Stimulated activated CD8-positive, alpha-beta memory T cell treated with anti-CD3 and anti-CD28 coated beads, Interleukin-7, amount 100 ng/mL, for 1 hour (primary cell): ENCODE measurements around the gene TNFRSF14.
"Not testable (repeated sequence)": the region's sequence is repeated elsewhere in the genome, so short reads cannot be mapped to it uniquely, and the experiment has no call there.

Source experiments
- DNase-seq, 2 donors: peaks; one replicate each; pipeline ENCODE4 v3.0.0-alpha.2; 2020; ENCODE audit warnings: low read depth in 2 of 2

The TNFRSF14 gene

DNA sequence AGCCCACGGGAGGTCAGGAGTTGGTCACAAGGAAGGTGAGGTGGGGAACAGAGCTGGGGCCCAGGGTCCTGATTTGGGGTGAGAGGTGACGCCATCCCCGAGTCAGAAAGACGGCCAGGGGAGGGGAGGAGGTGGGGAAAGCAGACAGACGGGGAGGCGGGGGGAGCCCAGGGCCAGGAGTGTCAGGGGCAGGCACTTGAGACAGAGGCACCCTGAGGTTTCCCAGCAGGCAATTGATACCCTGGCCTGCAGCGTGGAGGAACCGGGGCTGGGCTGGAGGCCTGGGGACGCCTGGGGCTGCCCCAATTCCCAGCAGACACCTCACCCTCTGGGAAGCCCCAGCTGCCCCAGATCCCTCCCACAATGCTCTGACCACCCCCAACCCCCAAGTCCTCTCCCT, 3.1 kb upstream of the TNFRSF14 start:
- DNase-seq, result not testable (repeated sequence)

DNA sequence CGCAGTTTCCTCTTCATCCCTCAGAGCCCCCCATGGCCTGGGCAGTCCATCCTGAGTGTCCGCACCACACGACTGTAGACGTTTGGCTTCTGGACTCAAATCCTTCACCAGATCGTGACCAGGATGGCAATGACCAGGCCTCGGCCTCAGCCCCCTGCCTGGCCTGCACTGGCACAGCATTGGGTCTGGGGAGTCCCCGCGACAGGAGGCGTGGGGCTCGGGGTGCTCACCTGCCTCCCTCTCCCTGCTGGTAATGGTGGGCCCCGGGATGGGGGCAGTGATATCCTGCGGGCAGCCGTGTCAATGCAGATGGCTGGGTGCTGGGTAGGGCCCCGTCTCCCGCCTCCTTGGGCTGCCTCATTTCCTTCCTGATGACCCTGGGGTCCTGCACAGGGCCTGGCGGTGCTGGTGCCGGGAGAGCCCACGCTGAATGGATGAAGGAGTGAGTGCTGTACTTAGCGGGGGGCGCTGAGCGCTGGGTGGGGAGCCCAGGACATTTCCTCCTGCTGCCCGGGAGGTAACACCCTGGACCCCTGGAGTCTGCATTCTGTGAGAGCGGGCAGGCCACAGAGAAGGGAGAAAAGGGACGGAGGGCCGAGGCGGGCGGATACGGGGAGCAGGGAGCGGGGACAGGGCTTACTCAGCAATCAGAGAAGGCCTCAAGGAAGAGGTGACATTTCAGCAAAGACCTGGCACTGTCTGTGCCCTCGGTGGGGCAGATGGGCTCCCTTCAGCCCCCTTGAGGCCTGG, 2.1 kb upstream of the TNFRSF14 start:
- no peak for DNase-seq

DNA sequence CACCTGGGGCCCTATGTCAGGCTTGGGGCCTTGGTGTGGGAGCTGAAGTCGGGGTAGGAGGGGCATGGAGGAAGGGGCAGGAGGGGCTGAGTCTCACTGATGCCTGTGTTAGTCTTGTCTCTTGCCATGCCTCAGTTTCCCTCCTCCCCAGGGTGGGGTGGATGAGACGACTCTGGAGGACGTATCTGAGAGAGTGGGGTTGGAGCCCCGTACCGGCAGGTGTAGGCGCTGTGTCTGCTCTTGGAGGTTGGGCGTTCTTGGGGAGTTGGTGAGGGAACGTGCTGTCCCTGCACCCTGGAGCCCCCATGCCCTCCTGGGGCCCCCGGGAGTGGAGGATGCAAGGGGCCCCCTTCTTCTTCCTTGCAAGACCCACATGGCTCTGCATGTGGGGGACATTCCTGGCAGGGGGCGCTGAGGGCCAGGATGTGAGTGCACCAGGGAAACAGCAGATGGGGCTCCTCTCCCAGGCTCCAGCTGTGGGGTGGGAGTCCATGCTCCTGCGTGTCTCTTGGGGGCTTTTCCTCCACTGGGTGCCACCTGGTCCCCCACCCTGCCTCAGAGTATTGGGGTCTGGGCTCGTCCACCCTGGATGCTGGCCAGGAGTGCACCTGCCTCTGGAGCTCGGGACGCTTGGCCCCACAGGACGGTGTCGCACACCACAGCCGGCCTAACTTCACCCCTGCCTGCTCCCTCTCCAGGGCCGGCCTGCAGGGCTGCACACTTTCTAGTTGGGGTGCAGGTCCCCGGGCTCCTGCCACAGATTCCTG, 1.4 kb upstream of the TNFRSF14 start:
- no peak for DNase-seq

DNA sequence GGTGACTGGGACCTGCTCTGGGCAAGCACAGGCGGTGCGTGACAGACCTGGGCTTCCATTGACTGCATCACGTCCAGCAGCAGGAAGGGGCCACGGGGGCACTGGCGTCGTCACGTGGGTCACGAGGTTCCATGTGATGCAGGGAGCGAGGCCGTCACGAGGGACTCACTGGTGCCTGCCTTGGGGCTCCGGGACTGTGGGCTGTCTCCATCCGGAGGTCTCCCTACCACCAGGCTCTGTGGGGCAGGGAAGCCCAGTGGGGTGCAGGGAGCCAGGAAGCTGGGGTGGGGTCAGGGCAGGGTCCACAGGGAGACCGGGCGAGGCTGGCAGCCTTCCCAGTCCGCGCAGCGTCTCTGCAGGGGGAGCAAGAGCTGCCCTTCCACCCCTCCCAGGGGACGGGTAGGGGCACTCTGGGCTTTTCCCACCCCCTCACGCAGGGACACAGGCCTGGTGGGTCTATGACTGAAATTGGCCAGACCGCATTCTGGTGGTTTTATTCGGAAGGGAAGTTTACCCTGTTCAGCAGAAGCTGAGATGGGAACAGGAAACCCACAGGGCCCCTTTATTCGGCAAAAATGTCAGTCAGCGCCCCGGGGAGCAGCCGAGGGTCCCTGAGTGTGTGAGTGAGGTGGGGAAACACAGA, 416 bp upstream of the TNFRSF14 start:
- peak in 1 of 2 donors; percentile 41 for DNase-seq

DNA sequence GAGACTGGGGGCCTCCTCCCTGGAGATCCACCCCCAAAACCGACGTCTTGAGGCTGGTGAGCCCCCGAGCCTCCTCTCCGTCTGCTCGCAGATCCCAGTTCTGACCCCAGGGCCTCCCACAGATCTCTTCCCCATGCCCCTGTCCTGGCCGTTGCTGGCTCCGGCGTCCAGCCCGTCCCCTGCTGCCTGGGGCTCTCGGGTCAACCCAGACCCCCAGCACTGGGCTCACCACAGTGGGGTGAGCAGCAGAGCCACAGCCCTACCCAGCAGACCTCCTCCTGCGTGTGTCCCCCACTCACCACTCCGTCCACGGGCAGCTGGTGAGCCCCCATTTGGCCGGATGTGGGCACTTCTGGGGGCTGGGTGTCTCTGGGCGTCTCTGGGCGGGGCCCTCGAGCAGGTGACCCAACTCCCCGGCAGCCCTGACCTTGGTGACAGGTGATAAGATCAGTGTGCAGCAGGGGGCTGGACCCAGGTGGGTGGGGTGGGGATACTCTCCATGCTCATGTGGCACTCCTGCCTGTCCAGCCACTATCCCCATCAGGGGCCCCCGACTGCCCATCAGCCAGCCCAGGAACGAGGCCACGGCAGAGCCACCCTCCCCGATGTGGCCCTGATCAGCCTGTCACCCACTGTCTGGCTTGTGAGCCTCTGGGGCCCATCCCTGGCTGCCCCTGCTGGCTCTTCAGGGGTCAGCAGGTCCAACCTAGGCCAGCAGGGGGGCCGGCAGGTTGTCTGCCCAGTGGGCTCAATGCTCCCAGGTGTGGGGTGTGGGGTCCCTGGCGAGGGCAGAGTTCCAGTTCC, 709 bp downstream of the TNFRSF14 start:
- DNase-seq, result no peak

DNA sequence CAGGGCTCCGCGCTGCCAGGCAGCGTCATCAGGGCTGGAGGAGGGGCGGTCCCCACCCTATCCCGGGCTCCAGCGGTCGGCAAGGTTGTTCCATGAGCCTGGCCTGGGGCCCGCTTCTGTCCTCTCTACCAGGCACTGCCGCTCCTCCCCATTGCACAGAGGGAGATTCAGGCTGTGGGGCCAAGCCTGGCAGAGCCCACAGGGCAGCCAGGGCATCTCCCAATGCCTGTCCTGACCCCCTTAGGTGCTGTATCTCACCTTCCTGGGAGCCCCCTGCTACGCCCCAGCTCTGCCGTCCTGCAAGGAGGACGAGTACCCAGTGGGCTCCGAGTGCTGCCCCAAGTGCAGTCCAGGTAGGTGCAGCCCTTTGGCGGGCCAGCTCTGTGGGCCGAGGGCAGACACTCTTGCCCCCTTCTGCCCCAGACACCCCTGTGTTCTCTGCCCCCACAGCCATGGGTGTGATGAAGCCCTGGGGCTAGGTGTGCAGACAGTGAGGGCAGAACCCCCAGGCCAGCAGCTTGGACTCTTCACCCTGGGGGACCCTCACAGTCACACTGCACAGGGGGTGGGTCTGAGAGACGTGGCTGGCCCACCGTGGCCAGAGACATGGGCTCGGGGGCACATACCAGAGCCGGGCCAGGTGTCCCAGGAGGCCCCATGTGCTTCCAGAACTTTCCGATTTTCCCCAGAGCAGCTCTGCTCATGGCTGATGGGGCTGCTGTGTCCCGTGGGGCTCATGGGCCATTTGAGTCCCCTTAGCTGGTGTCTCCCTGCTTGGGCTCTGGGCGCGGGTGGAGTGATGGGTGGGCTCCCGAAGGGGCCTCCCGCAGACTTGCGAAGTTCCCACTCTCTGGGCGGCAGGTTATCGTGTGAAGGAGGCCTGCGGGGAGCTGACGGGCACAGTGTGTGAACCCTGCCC, 1.6 kb downstream of the TNFRSF14 start:
- no peak for DNase-seq

DNA sequence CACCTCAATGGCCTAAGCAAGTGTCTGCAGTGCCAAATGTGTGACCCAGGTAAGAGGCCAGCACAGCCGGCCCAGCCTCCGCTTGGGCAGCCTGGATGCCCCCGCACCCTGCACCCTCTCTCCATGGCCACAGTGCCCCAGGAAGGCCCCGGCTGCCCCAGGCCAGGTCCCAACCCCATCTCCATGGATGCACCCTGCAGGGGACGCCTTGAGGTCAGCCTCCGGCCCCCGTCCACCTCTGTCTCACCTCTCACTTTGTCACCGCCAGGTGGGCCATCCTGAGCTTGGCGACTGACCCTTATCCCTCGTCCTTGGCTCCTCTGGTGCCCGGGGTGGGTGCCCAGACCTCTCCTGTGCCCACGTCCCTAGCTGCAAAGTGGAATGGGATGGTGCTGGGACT, 2.2 kb downstream of the TNFRSF14 start:
- DNase-seq, result no peak

DNA sequence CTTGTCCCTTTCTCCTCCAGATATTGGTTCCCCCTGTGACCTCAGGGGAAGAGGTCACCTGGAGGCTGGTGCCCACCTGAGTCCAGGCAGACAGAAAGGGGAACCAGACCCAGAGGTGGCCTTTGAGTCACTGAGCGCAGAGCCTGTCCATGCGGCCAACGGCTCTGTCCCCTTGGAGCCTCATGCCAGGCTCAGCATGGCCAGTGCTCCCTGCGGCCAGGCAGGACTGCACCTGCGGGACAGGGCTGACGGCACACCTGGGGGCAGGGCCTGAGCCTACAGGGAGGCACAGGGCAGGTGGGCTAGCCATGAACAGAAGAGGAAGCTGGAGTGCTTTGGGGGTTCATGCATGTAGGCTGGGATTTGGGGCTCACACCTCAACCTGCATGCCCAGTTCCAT, 2.7 kb downstream of the TNFRSF14 start:
- DNase-seq, result no peak

DNA sequence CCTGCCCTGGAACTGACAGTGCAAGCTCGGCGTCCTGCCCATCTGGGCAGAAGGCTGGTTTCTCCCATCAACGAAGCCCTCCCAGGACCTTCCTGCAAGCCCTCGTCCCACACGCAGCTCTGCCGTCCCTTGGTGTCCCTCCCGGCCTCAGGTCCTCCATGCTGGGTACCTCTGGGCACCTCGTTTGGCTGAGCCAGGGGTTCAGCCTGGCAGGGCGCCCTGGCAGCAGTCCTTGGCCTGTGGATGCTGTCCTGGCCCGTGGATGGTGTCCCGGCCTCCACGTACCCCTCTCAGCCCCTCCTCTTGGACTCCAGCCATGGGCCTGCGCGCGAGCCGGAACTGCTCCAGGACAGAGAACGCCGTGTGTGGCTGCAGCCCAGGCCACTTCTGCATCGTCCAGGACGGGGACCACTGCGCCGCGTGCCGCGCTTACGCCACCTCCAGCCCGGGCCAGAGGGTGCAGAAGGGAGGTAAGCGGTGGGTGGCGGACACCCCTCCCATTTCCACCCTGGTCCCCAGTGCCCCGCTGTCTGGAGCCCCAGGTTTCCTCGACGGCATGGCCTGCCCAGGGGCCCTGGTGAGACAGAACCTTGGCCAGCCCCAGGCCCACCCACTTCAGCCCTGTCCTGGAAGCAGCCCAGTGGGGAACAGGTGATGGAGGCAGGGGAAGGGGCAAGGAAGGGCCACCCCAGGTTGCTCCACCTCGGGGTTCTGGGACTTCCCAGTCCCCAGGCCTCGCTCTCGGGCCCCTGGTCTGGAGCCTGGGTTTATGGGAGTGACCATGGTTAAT, 3.5 kb downstream of the TNFRSF14 start:
- no peak for DNase-seq

DNA sequence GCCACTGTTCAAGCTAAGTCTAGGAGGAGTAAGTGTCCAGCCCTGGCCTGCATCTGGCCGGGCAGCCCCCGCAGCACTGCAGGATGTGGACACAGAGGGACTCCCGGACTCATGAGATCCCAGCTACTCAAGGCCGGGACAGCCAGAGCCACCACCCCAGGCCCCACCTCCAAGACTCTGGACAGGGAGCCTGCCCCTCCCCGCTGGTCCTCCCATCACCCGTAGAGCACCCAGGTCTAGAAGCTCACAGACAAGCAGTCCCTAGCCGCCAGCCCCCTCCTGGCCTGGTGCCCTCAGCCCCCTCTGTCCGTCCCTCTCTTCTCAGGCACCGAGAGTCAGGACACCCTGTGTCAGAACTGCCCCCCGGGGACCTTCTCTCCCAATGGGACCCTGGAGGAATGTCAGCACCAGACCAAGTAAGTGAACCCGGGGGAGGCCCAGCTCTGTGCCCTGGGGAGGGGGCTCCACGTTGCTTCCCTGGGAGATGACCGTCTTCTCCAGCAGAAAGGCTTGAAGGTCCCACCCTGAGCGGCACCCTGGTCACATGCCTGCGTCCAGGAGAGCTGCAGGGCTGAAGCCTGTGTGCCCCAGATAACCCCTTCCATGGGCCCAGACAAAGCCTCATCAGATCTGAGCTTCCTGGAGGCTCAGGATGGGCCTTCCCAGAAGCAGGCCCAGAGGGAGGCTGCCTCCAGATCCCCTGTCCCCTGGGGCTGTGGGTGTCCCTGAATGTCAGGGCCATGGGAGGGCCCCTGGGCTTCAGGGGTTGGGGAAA, 4.3 kb downstream of the TNFRSF14 start:
- no peak for DNase-seq

DNA sequence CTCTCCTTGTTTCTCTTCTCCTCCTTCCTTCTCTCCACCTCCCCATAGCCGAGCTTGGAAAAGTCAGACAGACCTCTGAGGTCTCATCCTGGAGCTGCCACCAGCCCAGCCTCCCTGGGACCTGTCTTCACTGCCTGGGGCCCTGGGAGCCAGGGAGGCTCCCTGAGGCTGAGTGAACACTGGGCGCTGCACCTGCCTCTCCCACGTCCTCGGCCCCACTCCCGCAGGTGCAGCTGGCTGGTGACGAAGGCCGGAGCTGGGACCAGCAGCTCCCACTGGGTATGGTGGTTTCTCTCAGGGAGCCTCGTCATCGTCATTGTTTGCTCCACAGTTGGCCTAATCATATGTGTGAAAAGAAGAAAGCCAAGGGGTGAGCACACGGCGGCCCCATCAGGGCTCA, 5.3 kb downstream of the TNFRSF14 start:
- DNase-seq, result no peak

DNA sequence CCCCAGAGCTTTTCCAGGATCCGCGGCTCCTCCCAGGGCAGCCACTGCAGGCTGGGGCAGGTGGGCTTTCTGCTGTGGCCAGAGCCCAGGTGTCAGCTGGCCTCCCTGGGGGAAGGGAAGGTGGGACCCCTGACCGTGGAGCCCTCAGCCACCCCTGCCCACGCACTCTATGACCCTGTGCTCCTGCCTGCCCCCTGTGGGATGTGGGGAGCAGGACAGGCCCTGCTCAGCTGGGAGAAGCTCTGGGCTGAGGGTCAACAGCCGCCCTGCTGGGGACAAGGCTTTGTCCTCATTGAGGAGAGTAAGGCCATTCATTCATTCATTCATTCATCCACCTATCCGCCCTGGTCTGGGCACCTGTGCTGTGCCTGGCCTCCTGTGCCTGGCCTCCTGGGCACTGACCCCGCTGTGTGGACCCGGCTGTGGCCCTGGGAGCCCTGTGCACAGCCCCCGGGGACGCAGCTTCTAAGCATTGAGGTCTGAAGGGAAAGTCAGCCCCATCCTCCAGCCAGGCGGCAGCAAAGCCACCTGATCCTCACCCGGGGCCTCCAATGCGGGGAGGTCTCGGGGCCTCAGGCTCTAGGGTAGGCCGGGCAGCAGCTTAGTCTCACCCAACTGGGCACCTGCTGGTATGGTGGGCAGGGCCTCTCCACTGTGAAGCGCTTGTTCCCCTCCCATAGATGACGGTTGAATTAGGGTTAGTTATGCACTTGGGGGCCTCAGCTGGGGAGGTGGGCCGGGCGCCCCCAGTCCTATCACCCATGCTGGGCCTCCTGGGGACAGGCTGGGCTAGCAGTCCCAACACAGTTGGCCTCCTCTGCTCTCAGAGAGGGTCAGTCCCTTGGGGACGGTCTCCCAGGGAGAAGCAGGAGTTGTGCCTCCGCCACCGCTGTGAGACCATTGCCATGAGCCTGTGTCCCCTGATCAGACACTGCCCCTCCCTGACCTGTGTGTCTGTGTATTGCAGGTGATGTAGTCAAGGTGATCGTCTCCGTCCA, 6.0 kb downstream of the TNFRSF14 start:
- no peak for DNase-seq

DNA sequence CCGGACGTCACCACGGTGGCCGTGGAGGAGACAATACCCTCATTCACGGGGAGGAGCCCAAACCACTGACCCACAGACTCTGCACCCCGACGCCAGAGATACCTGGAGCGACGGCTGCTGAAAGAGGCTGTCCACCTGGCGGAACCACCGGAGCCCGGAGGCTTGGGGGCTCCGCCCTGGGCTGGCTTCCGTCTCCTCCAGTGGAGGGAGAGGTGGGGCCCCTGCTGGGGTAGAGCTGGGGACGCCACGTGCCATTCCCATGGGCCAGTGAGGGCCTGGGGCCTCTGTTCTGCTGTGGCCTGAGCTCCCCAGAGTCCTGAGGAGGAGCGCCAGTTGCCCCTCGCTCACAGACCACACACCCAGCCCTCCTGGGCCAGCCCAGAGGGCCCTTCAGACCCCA, 7.0 kb downstream of the TNFRSF14 start:
- DNase-seq, result no peak

DNA sequence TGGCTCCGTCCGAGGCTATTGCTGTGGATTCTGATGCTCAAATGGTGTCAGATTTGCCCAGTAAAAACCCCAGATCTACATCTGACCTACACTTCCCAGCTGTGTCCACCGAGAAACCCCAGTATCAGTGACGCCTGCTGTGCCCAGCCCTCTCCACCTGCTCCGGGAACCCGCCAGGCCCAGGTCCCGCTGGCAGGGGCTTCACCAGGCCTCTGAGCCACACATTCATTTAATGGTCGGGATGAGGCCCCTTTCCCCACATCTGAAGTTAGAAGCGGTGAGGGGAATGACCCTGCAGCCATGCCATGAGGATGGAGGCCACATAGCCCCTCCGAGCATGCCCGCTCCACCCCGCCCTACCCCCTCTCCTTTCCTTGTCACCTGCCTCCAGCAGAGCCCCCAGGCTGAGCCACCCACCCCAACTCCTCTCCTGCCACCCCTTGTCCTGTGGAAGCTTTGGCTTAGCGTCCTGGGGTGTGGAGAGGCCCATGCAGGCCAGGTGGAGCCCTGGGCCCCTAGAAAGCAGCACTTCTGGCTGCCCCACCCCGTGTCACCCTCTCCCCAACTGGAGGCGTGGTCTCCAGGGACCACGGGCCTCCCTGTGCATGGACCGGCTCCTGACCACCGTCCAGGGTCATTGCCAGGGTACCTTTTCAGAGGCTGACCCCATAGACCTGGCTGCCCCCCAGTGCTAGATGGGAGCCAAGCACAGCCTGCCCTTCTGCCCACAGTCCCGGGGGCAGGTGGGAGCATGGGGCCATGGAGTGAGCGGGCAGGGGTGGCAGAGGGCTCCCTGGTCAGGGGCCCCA, 8.0 kb downstream of the TNFRSF14 start:
- no peak for DNase-seq

DNA sequence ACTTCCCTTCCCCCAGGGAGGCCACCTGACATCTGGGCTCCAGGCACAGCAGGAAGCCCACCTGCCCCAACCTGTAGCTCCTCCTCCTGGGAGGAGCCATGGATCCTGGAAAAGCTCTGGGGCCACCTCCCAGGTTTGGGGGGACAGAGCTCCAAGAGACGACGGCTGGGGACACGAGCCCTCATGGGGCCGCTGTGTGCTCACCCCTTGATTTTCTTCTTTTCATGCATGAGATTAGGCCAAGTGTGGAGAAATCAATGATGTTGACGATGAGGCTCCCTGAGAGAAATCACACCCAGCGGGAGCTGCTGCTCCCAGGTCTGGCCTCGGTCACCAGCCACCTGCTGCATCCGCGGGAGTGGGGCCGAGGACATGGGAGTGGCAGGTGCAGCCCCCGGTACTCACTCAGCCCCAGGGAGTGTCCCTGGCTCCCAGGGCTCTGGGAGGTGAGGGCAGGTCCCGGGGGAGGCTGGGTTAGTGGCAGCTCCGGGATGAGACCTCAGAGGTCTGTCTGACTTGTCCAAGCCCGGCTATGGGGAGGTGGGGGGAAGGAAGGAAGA, 8.7 kb downstream of the TNFRSF14 start:
- no peak for DNase-seq

DNA sequence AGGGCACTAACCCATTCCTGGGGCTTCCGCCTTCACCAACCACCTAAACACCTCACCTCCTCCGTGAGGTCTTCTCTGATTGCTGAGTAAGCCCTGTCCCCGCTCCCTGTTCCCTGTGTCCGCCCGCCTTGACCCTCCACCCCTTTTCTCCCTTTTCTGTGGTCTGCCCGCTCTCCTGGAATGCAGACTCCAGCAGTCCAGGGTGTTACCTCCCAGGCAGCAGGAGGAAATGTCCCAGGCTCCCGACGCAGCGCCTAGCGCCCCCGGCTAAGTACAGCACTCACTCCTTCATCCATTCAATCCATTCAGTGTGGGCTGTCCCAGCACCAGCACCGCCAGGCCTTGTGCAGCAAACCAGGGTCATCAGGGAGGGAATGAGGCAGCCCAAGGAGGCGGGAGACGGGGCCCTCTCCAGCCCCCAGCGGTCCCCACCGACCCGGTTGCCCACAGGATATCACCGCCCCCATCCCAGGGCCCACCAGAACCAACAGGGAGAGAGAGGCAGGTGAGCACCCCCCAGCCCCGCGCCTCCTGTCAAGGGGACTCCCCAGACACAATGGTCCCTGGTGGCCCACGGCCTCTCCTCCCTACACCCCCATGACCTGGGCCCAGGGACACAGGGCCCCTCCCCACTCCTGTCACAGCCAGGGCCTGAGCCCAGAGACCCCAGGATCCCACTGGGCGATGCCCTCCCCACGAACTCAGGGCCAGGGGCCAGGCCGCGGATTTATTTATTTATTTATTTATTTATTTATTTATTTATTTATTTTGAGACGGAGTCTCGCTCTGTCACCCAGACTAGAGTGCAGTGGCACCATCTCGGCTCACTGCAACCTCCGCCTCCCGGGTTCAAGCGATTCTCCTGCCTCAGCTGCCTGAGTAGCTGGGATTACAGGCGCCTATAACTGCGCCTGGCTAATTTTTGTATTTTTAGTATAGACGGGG, 10.2 kb downstream of the TNFRSF14 start:
- DNase-seq, result no peak
